Parathyroid adenoma (tissue), 2 donors: ENCODE measurements around the gene NUTM2G.
"Not testable (repeated sequence)": the region's sequence is repeated elsewhere in the genome, so short reads cannot be mapped to it uniquely, and the experiment has no call there.

ENCODE experiments used
- H2AFZ ChIP-seq: fragments of 300-600 bp; sonication (generic); one replicate; pipeline ENCODE4 v1.7.0; 2017; ENCODE audit warnings: antibody characterized with exemption, mild to moderate bottlenecking
- H3K27ac ChIP-seq: fragments of 300-600 bp; sonication (generic); one replicate; pipeline ENCODE4 v1.7.0; 2017
- H3K27me3 ChIP-seq: fragments of 300-600 bp; sonication (generic); one replicate; pipeline ENCODE4 v1.7.0; 2017; ENCODE audit warnings: low read length; ENCODE audit not compliant: control insufficient read depth, insufficient read depth
- H3K36me3 ChIP-seq: fragments of 300-600 bp; sonication (generic); one replicate; pipeline ENCODE4 v1.7.0; 2017; ENCODE audit warnings: low read length; ENCODE audit not compliant: control insufficient read depth, insufficient read depth
- H3K4me1 ChIP-seq: fragments of 300-600 bp; sonication (generic); one replicate; pipeline ENCODE4 v1.7.0; 2017; ENCODE audit warnings: control low read depth
- H3K4me2 ChIP-seq: fragments of 300-600 bp; sonication (generic); one replicate; pipeline ENCODE4 v1.7.0; 2017; ENCODE audit warnings: low read length
- H3K4me3 ChIP-seq: fragments of 300-600 bp; sonication (generic); one replicate; pipeline ENCODE4 v1.7.0; 2017; ENCODE audit warnings: low read depth, low read length
- H3K79me2 ChIP-seq: fragments of 300-600 bp; sonication (generic); one replicate; pipeline ENCODE4 v1.7.0; 2017; ENCODE audit warnings: control low read depth
- H3K9ac ChIP-seq: fragments of 300-600 bp; sonication (generic); one replicate; pipeline ENCODE4 v1.7.0; 2017; ENCODE audit warnings: mild to moderate bottlenecking
- H3K9me3 ChIP-seq: fragments of 300-600 bp; sonication (generic); one replicate; pipeline ENCODE4 v1.7.0; 2017; ENCODE audit warnings: low read length; ENCODE audit not compliant: control insufficient read depth
- donor health status: primary hyperparathyroidism.

NUTM2G gene

GRCh38 chr9:96934097-96934496, 5.5 kb downstream of the NUTM2G start:
- not testable (repeated sequence) for H3K9me3 ChIP-seq, H3K27ac ChIP-seq, H3K4me1 ChIP-seq, H3K4me3 ChIP-seq, H3K79me2 ChIP-seq, H3K36me3 ChIP-seq, H3K27me3 ChIP-seq, H2AFZ ChIP-seq, H3K4me2 ChIP-seq, H3K9ac ChIP-seq

DNA sequence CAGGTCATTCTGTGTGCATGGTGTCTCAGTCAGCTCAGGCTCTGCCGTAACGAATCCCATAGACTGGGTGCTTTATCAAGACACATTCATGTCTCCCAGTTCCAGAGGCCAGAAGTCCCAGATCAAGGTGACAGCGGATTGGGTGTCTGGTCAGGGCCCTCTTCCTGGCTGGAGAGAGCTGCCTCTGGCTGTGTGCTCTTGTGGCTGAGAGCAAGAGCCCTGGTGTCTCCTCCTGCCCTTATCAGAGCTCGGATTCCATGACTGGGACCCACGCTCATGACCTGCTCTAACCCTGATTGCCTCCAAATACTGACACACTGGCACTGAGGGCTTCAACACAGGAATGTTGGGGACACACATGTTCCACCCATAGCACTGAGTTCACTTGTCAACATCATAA, 6.1 kb downstream of the NUTM2G start:
- not testable (repeated sequence) for H3K4me1 ChIP-seq, H3K4me2 ChIP-seq, H3K9me3 ChIP-seq, H2AFZ ChIP-seq, H3K36me3 ChIP-seq, H3K27me3 ChIP-seq, H3K4me3 ChIP-seq, H3K27ac ChIP-seq, H3K9ac ChIP-seq, H3K79me2 ChIP-seq

GRCh38 chr9:96935401-96935800, 6.8 kb downstream of the NUTM2G start:
- H3K27ac ChIP-seq, H3K27me3 ChIP-seq, H3K4me3 ChIP-seq, H3K36me3 ChIP-seq, H3K79me2 ChIP-seq, H2AFZ ChIP-seq, H3K4me2 ChIP-seq, H3K9ac ChIP-seq, H3K4me1 ChIP-seq, H3K9me3 ChIP-seq: not testable (repeated sequence)

- not testable (repeated sequence) for H3K4me2 ChIP-seq, H2AFZ ChIP-seq, H3K79me2 ChIP-seq, H3K27me3 ChIP-seq, H3K9ac ChIP-seq, H3K27ac ChIP-seq, H3K4me1 ChIP-seq, H3K36me3 ChIP-seq, H3K9me3 ChIP-seq, H3K4me3 ChIP-seq
These were observed 8.8 kb downstream of the NUTM2G start for GRCh38 chr9:96937442-96937841.

DNA sequence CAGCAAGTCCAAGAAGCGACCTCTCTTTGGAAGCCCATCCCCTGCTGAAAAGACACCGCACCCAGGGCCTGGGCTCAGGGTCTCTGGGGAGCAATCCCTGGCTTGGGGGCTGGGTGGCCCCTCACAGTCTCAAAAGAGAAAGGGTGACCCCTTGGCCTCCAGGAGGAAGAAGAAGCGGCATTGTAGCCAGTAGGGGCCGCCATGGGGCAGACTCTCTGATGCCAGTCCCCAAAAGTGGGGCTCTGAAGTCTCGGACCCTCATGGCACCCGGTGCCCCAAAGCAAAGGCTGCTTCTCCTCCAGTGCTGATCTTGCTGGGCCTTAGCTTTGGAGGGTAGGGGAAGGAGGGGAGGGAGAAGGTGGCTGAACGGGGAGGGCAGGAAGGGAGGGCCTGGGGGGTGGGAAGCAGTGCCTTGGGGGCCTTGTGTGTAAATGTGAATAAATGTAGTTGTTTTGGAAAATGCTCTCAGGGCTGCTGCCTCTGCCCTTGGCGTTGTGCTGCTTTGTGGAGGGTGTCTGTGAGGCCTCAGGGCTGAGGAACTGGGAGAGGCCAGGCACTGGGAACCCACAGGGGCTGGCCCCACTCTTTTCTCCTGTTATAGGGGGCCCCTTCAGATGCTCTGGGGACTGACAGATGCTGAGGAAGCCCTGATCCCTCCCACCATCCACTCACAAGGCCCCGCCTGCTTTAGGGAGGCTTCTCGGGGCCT, 10.5 kb downstream of the NUTM2G start:
- not testable (repeated sequence) for H3K4me1 ChIP-seq, H3K9ac ChIP-seq, H3K9me3 ChIP-seq, H3K79me2 ChIP-seq, H3K27me3 ChIP-seq, H3K27ac ChIP-seq, H2AFZ ChIP-seq, H3K36me3 ChIP-seq, H3K4me3 ChIP-seq, H3K4me2 ChIP-seq

DNA sequence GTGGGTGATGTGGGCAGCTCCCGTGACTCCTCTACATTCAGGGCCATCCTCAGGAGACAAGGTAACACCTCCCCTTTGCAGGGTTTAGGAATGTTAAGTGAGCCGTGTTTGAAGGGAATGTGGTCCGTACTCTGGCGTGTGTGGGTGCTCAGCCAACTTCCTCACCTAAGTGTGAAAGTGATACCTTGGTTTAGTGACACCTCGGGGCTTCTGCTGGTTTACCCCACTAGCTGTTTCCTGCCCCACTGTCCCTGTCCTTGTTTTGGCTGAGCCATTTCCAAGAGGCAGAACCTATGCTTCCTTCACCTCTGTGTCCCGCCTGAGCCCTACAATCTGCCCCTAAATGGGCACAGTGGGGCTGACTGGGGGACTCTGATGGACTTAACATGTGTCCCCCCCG, 12.3 kb downstream of the NUTM2G start:
- H2AFZ ChIP-seq, H3K79me2 ChIP-seq, H3K27me3 ChIP-seq, H3K9me3 ChIP-seq, H3K27ac ChIP-seq, H3K9ac ChIP-seq, H3K4me2 ChIP-seq, H3K36me3 ChIP-seq, H3K4me1 ChIP-seq, H3K4me3 ChIP-seq: not testable (repeated sequence)

DNA sequence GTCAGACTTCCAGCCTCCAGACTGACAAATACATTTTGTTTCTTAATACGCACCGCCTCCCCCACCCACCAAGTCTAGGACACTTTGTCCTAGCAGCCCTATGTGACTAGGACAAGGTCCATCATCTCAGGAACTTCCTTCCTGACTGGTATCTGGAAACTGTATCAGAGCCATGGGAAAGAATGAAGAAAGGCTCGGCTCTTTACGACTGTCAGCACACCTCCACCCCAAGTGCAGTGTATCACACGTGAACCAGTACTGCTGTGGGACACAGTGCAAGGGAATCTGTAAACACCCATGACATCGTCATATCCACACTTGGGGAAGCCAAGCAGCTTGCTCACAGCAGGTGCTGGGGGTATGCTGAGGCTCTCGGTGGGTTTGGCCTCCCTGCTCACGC, 13.0 kb downstream of the NUTM2G start:
- not testable (repeated sequence) for H3K4me2 ChIP-seq, H2AFZ ChIP-seq, H3K27me3 ChIP-seq, H3K9me3 ChIP-seq, H3K9ac ChIP-seq, H3K4me3 ChIP-seq, H3K79me2 ChIP-seq, H3K27ac ChIP-seq, H3K36me3 ChIP-seq, H3K4me1 ChIP-seq

- H3K27ac ChIP-seq, H2AFZ ChIP-seq, H3K4me3 ChIP-seq, H3K79me2 ChIP-seq, H3K9ac ChIP-seq, H3K36me3 ChIP-seq, H3K4me2 ChIP-seq, H3K4me1 ChIP-seq, H3K27me3 ChIP-seq, H3K9me3 ChIP-seq: not testable (repeated sequence)
These were observed 13.5 kb downstream of the NUTM2G start for GRCh38 chr9:96942181-96942580.

DNA sequence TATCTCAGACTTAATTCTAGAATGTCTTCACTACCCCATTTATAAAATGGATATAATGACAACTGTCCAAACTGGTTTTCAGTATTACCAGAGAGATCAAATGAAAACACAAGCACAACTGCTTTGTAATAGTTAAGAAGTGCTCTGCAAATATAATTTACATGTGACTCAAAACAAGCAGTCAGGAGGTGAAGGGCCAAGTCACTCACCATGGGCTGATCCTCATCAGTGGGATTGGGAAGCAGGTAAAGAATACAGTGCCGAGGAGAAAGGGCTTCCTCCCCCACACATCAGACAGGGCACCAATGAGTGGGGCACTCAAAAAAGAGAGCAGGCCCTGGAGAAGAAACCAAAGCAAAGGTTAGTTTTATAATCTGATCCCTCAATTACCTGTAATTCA, 20.7 kb downstream of the NUTM2G start:
- H3K27me3 ChIP-seq, H3K9ac ChIP-seq, H3K27ac ChIP-seq, H2AFZ ChIP-seq, H3K4me3 ChIP-seq, H3K36me3 ChIP-seq, H3K9me3 ChIP-seq, H3K4me1 ChIP-seq, H3K79me2 ChIP-seq, H3K4me2 ChIP-seq: not testable (repeated sequence)

GRCh38 chr9:96950539-96950938, 21.9 kb downstream of the NUTM2G start:
- not testable (repeated sequence) for H3K27me3 ChIP-seq, H3K9me3 ChIP-seq, H3K79me2 ChIP-seq, H3K4me2 ChIP-seq, H3K27ac ChIP-seq, H3K9ac ChIP-seq, H3K4me1 ChIP-seq, H3K36me3 ChIP-seq, H2AFZ ChIP-seq, H3K4me3 ChIP-seq

DNA sequence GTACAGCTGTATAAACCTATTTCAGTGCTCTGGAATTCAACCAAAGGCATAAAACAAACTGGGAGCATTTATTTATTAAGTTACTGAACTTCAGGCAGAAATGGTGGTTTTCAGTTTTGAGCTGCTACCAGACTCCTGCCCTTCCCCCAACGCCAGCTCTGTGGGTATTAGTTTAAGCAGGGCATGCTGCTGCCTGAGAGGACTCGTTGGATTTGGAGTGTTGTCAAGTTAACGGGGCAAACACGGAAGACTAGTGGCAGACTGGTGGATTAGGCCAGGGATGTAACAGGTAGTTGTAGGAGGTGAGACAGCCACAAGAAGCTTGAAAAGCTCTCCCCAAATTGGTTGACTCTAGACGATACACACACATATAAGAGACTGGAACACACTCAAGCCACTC, 38.9 kb downstream of the NUTM2G start:
- not testable (repeated sequence) for H3K4me3 ChIP-seq, H3K27ac ChIP-seq, H3K9me3 ChIP-seq, H3K4me1 ChIP-seq, H3K9ac ChIP-seq, H3K4me2 ChIP-seq, H3K36me3 ChIP-seq, H3K27me3 ChIP-seq, H3K79me2 ChIP-seq, H2AFZ ChIP-seq
